ENCODE measurements around the gene RAD9A. TPM values are rescaled to one million over a fixed set of nuclear protein-coding genes. Genes with fewer than 3 reads are reported as not detected.

RAD9A gene
- total and polyA plus RNA-seq, 9 of the 15 experiments (the other 6 are each of a cell fraction or from before 2014, with no cell fraction given) = 1.4 to 41.2 (median 16.1) TPM

GRCh38 chr11:67349036-67349435, 42.8 kb upstream of the RAD9A start (continued):
- TF ChIP-seq, protein P1, sequence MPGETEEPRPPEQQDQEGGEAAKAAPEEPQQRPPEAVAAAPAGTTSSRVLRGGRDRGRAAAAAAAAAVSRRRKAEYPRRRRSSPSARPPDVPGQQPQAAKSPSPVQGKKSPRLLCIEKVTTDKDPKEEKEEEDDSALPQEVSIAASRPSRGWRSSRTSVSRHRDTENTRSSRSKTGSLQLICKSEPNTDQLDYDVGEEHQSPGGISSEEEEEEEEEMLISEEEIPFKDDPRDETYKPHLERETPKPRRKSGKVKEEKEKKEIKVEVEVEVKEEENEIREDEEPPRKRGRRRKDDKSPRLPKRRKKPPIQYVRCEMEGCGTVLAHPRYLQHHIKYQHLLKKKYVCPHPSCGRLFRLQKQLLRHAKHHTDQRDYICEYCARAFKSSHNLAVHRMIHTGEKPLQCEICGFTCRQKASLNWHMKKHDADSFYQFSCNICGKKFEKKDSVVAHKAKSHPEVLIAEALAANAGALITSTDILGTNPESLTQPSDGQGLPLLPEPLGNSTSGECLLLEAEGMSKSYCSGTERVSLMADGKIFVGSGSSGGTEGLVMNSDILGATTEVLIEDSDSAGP (CRISPR knock-in tag; IDR thresholded peaks at IDR 0.05) = no peak
- TF ChIP-seq RAD51 (IDR thresholded peaks at IDR 0.05; ENCODE audit: borderline replicate concordance, low read depth) = no peak
- TF ChIP-seq TEAD4 (IDR thresholded peaks at IDR 0.05; ENCODE audit: low read length) = no peak
- TF ChIP-seq TEAD4 (CRISPR knock-in tag; IDR thresholded peaks at IDR 0.05; ENCODE audit: borderline replicate concordance) = no peak

- no peak for FAIRE-seq
- peaks cover 41 to 46% of the 10 kb centered on the region in 2 experiments for H3K4me1 ChIP-seq (replicated peaks in 1 of 2; ENCODE audit: control insufficient read depth in 2 of 2, insufficient read depth in 2 of 2, low read length in 2 of 2)
- H3K79me2 ChIP-seq (ENCODE audit: control insufficient read depth, insufficient read depth, low read length) = peaks cover 8% of the 10 kb centered on the region
- H3K27me3 ChIP-seq (ENCODE audit: control insufficient read depth in 2 of 2, insufficient read depth in 2 of 2, low read length in 2 of 2) = no peaks in the 10 kb centered on the region
- peaks cover 4% of the 10 kb centered on the region; the same call in 1 of the 3 replicates for H3K36me3 ChIP-seq (ENCODE audit: control insufficient read depth, insufficient read depth, low read length)
- H3K4me2 ChIP-seq (ENCODE audit: insufficient read depth, low read length) = no peak overlapping the region
- no peaks in the 10 kb centered on the region for H3K9me1 ChIP-seq (ENCODE audit: control insufficient read depth, insufficient read depth, low read length)
- H3K9ac ChIP-seq (ENCODE audit: insufficient read depth in 1 of 2, low read depth in 2 of 2, low read length in 2 of 2) = no peak overlapping the region
- in situ Hi-C loops (cut with MboI) (no loop called here), intact Hi-C loops (cut with micrococcal nuclease) (no loop called here)
- POLR2A ChIA-PET = interaction anchor here (0.6 to 1.0 kb wide), 3 partner anchors 52 to 90 kb away, joined by 3 to 5 read pairs (median 3); partner anchors contain the start of gene PPP1CA
- no peak for ATAC-seq
- WGBS (ENCODE audit: insufficient coverage, low coverage, missing lambda C conversion rate) = 75% methylated on average over 2 of the region's 2 CpGs
- CTCF ChIA-PET (ENCODE audit: low intra/inter-chr PET ratio) = no interaction called here
- H3K4me3 ChIP-seq = no peak overlapping the region
- BruUV-seq (replicated peaks) = no TSS peak
- no peaks in the 10 kb centered on the region for H3K9me3 ChIP-seq (replicated peaks; ENCODE audit: control insufficient read depth, insufficient read depth, low read depth, low read length)
- no peak overlapping the region for H3K27ac ChIP-seq (ENCODE audit: extremely low read depth, low read depth, low read length)
- no peaks in the 10 kb centered on the region; the same call in 1 of the 2 replicates for H4K20me1 ChIP-seq (replicated peaks; ENCODE audit: control insufficient read depth, insufficient read depth, low read length)
- no peak overlapping the region for H2AFZ ChIP-seq (ENCODE audit: low read depth, low read length)
- DNase-seq (ENCODE audit: extremely low read depth in 1 of 4, low spot score in 3 of 4) = no peak
- TF ChIP-seq KAT2B (IDR thresholded peaks at IDR 0.05; ENCODE audit: low read depth, low read length) (no peak), SMAD4 (CRISPR knock-in tag; conservative IDR thresholded peaks at IDR 0.05) (no peak), ZNF407 (IDR thresholded peaks at IDR 0.05; ENCODE audit: low read depth) (no peak), ZNF785 (CRISPR knock-in tag; IDR thresholded peaks at IDR 0.05) (no peak)
- TF ChIP-seq, protein P2, sequence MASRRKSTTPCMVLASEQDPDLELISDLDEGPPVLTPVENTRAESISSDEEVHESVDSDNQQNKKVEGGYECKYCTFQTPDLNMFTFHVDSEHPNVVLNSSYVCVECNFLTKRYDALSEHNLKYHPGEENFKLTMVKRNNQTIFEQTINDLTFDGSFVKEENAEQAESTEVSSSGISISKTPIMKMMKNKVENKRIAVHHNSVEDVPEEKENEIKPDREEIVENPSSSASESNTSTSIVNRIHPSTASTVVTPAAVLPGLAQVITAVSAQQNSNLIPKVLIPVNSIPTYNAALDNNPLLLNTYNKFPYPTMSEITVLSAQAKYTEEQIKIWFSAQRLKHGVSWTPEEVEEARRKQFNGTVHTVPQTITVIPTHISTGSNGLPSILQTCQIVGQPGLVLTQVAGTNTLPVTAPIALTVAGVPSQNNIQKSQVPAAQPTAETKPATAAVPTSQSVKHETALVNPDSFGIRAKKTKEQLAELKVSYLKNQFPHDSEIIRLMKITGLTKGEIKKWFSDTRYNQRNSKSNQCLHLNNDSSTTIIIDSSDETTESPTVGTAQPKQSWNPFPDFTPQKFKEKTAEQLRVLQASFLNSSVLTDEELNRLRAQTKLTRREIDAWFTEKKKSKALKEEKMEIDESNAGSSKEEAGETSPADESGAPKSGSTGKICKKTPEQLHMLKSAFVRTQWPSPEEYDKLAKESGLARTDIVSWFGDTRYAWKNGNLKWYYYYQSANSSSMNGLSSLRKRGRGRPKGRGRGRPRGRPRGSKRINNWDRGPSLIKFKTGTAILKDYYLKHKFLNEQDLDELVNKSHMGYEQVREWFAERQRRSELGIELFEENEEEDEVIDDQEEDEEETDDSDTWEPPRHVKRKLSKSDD (conservative IDR thresholded peaks at IDR 0.05; ENCODE audit: low read length) = no peak
Observed at GRCh38 chr11:67349457-67349856, 42.3 kb upstream of the RAD9A start.
